HG02870 (cell line): ENCODE data around the gene INPP5D.

Source experiments
- ATAC-seq: cut with Tn5 transposase; IDR thresholded peaks from one replicate; pipeline ENCODE4 v1.9.1; 2021; ENCODE audit warnings: mild to moderate bottlenecking, moderate library complexity; ENCODE audit not compliant: unreplicated experiment

Gene INPP5D

DNA sequence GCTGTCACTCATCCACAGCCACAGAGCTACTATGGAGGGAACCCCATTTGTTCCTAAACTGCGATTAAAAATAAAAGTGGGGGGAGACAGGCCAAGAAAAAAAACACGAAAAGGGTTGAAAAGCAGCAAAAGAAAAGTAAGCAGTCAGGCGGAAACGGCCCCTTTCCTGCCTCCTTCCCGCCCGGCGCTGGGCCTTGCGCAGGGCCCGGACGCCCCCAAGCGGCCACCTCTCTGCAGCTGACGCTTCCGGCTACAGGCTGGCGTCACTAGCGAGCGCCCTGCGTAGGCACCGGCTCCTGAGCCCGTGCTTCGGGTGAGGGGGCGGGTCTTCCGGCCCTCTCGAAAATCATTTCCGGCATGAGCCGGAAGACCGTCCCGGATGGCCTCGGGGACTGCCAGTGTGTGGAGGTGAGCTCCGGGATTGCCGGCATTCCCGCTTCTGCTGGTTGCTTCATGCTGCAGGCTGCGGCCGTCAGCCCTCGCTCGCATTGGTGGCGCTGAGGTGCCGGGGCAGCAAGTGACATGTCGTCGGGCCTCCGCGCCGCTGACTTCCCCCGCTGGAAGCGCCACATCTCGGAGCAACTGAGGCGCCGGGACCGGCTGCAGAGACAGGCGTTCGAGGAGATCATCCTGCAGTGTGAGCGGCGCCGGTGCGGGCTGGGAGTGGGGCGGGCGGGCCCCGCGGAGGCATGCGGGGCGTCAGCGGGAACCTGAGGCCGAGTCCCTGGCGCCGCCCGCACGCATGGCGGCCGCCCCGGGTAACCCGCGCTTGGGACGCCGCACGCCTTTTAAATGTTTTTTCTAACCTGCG is 191.4 kb downstream of the INPP5D start, which contains the start of gene ATG16L1:
TSS of gene ATG16L1 (plus strand) at position 368 of the 811 bp plus-strand sequence. CDS start at position 523, 155 bp downstream.
- ATAC-seq, result peak; percentile 86

DNA sequence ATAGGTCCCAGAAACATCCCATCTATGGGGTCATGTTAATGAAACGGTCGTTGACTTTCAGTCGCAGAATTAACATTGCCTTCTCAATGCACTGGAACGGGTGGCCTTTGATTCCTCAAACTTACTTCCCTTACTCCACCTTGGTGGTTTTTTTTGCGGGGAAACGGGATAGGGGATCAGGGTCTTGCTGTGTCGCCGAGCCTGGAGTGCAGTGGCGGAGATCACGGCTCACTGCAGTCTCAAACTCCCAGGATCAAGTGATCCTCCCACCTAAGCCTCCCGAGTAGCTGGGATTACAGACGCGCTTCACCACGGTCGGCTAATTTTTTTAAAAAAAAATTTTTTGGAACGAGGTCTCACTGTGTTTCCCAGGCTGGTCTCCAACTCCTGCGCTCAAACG is 192.1 kb downstream of the INPP5D start:
- no peak for ATAC-seq

DNA sequence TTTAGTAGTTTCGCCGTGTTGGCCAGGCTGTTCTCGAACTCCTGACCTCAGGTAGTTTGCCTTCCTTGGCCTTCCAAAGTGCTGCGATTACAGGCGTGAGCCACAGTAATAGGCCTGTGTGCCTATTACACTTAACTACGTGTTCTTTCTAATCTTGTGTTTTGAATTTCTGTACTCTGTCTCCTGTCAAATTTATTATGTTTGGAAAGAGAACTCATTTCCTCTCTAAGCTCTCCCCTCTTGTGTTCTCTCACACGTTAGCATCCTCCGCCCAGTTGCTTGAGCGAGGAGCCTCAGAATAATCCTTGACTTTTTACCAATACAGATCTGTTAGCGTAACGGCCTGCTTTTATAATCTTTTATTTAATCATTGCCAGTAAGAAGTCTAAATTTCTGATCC is 195.0 kb downstream of the INPP5D start:
- ATAC-seq, result no peak

DNA sequence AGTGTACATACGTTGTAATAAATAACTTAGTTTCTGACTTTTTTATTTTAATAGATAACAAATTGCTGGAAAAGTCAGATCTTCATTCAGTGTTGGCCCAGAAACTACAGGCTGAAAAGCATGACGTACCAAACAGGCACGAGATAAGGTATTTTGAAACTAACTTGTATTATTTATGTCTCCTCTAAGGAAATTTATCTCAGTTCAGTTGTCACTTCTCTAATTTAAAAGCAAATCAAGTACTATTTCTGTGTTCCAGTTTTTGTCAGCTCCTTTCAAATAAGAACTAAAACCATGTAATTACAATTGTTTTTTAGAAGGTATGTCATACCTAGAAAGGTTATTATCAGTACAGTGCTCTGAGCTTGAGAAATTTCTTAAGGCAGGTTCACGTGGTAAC is 195.9 kb downstream of the INPP5D start:
- ATAC-seq, result no peak
